SK-N-MC (cell line): Measurements from ENCODE around the gene ZBTB49.
"Not testable (repeated sequence)": the region's sequence is repeated elsewhere in the genome, so short reads cannot be mapped to it uniquely, and the experiment has no call there.

ENCODE experiments used
- DNase-seq: peaks from one replicate; pipeline ENCODE4 v3.0.0-alpha.2; 2011; ENCODE audit warnings: low read depth, low spot score
- H3K27ac ChIP-seq: fragments of 200-600 bp; sonication (generic); 2 replicates; pipeline ENCODE4 v1.5.1; 2016; ENCODE audit warnings: mixed run types
- H3K36me3 ChIP-seq: fragments of 200-600 bp; sonication (generic); 2 replicates; pipeline ENCODE4 v1.6.1; 2017; ENCODE audit warnings: antibody characterized with exemption, low read length, mixed read lengths; ENCODE audit not compliant: insufficient read depth
- H3K4me3 ChIP-seq: fragments of 200-600 bp; sonication (generic); 2 replicates; pipeline ENCODE4 v1.5.1; 2016
- H3K9ac ChIP-seq: fragments of 200-600 bp; sonication (generic); 2 replicates; pipeline ENCODE4 v1.8.0; 2017; ENCODE audit warnings: mixed run types, mixed read lengths; ENCODE audit not compliant: insufficient read length
- H3K9me3 ChIP-seq: fragments of 200-600 bp; sonication (generic); 2 replicates; pipeline ENCODE4 v1.6.1; 2017; ENCODE audit warnings: low read depth, mild to moderate bottlenecking, antibody characterized with exemption, low read length, moderate library complexity, mixed read lengths
- EZH2 ChIP-seq: fragments of 200-600 bp; sonication (generic); IDR thresholded peaks from one replicate; pipeline ENCODE4 v1.6.1; 2017; ENCODE audit warnings: antibody characterized with exemption
- FOXP2 ChIP-seq: optimal IDR thresholded peaks from 2 replicates; pipeline ENCODE3; 2011; ENCODE audit warnings: mild to moderate bottlenecking, moderate library complexity; ENCODE audit not compliant: insufficient read depth; ENCODE audit errors: extremely low read length, control extremely low read depth
- POLR2AphosphoS5 ChIP-seq: IDR thresholded peaks from 2 replicates; pipeline ENCODE4 v1.6.1; 2012; ENCODE audit warnings: mild to moderate bottlenecking, low read depth, low read length, borderline replicate concordance

ZBTB49 gene

DNA sequence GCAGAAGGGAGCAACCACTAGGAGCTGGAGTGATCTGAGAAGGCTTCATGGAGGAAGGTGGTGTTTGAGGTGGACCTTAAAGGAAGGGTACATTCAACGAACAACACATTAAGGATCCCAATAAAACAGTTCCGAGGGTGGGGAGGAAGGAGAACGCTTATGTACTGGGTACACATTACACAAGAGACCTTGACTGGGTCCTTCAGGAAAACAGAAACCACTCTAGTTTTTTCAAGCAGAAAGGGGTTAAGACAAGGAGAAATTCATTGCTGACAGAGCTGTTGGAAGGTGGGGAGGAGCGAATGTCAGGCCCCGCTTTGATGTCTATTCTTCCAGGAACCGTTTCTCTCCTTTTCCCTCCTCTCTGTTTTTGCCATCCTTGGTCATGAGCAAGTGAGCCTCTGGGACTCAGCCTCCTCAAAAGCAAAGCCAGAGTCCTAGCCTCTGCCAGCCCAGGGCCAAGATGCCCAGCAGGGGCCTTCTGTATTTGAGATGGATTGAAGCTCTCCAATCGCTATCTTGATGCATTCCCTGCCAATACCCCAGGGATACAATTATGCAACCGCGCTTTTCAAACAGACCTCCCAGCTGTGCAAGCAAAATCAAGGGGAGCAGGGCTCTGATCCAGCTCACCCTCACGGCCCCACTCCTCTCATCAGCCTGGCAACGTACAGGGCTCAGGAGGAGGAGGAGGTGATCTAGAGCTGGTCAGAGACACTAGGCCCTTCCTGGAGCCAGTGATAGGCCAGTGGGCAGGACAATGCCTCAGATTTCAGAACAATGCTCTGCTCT lies 48.4 kb downstream of the ZBTB49 start:
- Histone ChIP-seq H3K9me3 (no peaks in the 10 kb centered on the region), H3K9ac (no peak overlapping the region), H3K27ac (no peak overlapping the region), H3K4me3 (no peak overlapping the region), H3K36me3 (no peaks in the 10 kb centered on the region)
- TF ChIP-seq FOXP2 (no peak), EZH2 (no peak), POLR2AphosphoS5 (no peak)
- no peak for DNase-seq

DNA sequence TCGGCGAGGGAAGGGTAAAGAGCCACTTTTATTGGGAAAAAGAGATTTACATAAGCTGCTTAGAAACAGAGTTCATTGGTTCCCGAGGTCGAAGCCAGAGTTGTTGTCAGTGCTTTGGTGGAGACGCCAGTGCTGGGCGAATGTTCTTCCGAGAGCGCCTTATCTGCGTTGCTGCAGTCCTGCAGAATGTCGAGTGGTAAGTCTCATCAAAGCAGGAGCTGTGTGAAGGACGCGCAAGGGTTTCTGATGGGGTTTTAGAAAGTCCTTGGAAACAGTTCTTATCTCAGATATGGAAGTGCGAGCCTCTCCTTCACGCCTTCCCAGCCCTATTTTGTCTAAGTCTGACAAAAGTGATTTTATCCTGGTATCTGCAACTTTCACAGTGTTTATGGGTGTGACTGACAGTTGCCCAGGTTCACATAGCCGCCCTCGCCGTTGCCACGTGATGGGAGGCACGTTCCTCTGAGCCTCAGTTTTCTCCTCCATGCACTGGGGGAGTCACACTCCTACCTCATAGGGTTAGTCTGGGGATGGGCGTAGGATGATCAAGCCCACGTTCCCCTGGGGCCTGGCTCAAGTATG lies 49.5 kb downstream of the ZBTB49 start:
- Histone ChIP-seq H3K9me3 (no peaks in the 10 kb centered on the region), H3K9ac (no peak overlapping the region), H3K27ac (no peak overlapping the region), H3K4me3 (no peak overlapping the region), H3K36me3 (no peaks in the 10 kb centered on the region)
- TF ChIP-seq FOXP2 = no peak
- DNase-seq = no peak

DNA sequence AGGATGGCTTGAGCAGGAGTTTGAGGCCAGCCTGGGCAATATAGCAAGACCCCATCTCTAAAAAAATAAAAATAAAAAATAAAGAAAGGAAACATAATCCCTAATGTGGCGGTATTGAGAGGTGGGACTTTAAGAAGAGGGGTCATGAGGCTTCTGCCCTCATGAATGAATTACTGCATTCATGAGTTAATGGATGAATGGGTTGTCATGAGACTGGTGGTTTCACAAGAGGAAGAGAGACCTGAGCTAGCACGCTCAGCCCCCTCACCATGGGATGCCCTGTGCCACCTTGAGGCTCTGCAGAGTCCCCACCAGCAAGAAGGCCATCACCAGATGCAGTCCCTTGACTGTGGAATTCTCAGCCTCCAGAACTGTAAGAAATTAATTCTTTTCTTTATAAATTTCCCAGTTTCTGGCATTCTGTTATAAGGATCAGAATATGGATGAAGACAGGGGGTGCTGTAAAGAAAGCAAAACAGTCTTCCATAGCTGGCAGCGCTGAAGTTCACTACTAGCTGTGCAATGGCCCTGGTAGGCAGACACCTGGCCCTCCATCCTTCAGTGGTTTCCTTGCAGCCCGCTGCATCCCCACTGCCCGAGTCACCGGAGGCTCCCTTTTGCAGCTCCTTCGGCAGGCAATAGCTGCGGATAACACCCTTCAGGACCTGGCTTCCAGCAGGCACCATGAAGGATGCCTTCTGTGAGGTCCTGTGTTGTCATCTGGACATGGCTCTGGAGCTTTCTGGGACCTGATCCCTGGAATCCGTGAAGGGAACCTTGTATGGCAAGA lies 52.0 kb downstream of the ZBTB49 start:
- Histone ChIP-seq H3K27ac (no peak overlapping the region), H3K4me3 (no peak overlapping the region), H3K36me3 (no peaks in the 10 kb centered on the region), H3K9me3 (no peaks in the 10 kb centered on the region), H3K9ac (no peak overlapping the region)
- no peak for DNase-seq
- no peak for TF ChIP-seq FOXP2
- no peak for TF ChIP-seq POLR2AphosphoS5
- TF ChIP-seq EZH2 = no peak

DNA sequence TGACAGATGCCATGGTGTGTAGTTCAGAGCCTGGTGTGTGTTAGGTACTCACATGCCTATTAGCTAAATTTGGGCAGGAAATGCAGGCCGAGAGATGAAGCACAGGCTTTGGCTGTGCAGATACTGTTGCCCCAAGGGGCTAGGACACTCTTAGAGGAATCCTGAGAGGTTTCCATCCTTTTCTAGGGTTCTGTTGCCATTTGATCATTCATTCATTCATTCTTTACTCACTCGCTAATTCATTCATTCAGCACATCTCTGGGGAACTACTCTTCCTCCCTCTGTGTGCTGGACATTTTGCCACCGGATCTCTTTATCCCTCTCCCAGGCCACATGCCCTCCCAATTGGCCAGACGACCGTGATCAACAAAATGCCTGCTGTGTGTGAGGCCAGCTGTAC lies 53.0 kb downstream of the ZBTB49 start:
- TF ChIP-seq EZH2 = no peak
- TF ChIP-seq FOXP2 = no peak
- no peak for TF ChIP-seq POLR2AphosphoS5
- H3K9ac ChIP-seq = no peak overlapping the region
- DNase-seq = no peak
- no peaks in the 10 kb centered on the region for H3K36me3 ChIP-seq
- no peak overlapping the region for H3K4me3 ChIP-seq
- no peak overlapping the region for H3K27ac ChIP-seq
- H3K9me3 ChIP-seq = no peaks in the 10 kb centered on the region

DNA sequence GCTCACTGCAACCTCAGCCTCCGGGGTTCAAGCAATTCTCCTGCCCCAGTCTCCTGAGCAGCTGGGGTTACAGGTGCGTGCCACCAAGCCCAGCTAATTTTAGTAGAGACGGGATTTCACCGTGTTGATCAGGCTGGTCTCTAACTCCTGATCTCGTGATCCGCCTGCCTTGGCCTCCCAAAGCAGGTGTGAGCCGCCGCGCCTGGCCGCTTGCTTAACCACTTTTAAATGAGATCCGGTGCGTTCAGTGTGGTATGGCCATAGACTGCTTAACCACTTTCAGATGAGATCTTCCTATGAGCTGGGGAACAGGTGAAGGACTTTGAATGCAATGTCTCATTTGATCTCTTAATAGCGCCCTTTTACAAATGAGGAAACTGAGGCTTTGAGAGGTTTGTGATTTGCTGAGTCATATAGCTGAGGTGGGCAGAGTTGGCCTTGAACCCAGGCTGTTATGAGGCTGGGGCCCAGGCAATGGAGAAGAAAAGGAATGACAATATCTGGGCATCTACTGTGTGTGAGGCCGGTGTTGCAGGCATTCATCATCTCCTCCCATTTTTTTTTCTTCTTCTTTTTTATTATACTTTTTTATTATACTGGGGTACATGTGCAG lies 55.0 kb downstream of the ZBTB49 start:
- H3K9ac ChIP-seq = no peak overlapping the region
- TF ChIP-seq POLR2AphosphoS5 (no peak), EZH2 (no peak), FOXP2 (no peak)
- no peaks in the 10 kb centered on the region for H3K9me3 ChIP-seq
- H3K36me3 ChIP-seq = no peaks in the 10 kb centered on the region
- DNase-seq = no peak
- no peak overlapping the region for H3K27ac ChIP-seq
- no peak overlapping the region for H3K4me3 ChIP-seq

DNA sequence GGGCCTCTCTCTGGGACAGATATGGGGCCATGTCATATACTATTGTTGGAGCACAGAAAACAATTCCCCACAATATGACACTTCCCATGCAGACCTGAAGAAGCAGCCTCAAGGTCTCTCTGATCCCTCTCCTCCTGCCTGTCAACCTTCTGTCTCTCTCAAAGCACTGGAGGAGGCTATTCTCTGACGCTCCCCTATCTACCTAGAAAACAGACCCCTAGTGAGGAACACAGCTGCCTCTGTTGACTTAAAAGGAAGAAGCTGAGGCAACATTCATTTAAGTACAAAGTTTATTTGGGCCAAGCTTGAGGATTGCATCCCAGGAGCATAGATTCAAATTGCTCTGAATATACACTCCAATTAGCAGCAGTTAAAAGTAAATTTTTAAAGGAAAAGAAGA lies 57.5 kb downstream of the ZBTB49 start:
- Histone ChIP-seq H3K9me3 (no peaks in the 10 kb centered on the region), H3K36me3 (no peaks in the 10 kb centered on the region), H3K27ac (no peak overlapping the region), H3K4me3 (no peak overlapping the region), H3K9ac (no peak overlapping the region)
- no peak for TF ChIP-seq FOXP2
- no peak for DNase-seq

DNA sequence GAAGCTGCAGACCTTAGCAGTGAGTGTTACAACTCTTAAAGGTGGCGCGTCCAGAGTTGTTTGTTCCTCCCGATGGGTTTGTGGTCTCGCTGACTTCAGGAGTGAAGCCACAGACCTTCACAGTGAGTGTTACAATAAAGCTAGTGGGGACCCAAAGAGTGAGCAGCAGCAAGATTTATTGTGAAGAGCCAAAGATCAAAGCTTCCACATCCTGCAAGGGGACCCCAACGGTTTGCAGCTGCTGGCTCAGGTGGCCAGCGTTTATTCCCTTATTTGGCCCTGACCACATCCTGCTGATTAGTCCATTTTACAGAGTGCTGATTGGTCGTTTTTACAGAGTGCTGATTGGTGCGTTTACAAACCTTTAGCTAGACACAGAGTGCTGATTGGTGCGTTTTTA lies 58.5 kb downstream of the ZBTB49 start:
- not testable (repeated sequence) for H3K9ac ChIP-seq

DNA sequence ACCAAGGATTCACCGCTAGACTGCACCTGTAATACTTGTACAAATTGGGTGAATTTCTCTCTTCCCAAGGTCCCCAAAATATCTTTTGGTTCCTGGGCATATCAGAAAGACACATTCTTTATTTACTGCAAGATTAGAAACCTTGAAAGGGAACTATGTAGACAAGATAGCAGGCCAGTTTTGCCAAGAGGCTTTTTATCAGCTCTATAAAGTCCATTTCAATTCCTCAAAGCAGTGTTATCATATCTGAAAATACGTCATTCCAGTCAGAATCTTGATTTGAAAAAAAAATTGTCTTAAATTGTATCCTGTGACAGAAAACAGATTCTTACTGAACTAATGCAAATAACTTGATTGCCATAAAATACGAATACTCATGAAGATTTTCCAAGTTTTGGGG lies 59.8 kb downstream of the ZBTB49 start:
- Histone ChIP-seq H3K4me3 (no peak overlapping the region), H3K9ac (no peak overlapping the region), H3K27ac (no peak overlapping the region), H3K36me3 (no peaks in the 10 kb centered on the region), H3K9me3 (no peaks in the 10 kb centered on the region)
- TF ChIP-seq POLR2AphosphoS5 (no peak), EZH2 (no peak), FOXP2 (no peak)
- DNase-seq = no peak

More for the DNA sequence above, 58.5 kb downstream of the ZBTB49 start:
- not testable (repeated sequence) for DNase-seq, H3K36me3 ChIP-seq, H3K27ac ChIP-seq, H3K9me3 ChIP-seq, H3K4me3 ChIP-seq
